ENCODE data around the gene COMMD1.
A peak's percentile ranks its signal among the peaks of the same experiment; 100 is the strongest.
"Not testable (repeated sequence)": the region's sequence is repeated elsewhere in the genome, so short reads cannot be mapped to it uniquely, and the experiment has no call there.

Gene COMMD1

DNA sequence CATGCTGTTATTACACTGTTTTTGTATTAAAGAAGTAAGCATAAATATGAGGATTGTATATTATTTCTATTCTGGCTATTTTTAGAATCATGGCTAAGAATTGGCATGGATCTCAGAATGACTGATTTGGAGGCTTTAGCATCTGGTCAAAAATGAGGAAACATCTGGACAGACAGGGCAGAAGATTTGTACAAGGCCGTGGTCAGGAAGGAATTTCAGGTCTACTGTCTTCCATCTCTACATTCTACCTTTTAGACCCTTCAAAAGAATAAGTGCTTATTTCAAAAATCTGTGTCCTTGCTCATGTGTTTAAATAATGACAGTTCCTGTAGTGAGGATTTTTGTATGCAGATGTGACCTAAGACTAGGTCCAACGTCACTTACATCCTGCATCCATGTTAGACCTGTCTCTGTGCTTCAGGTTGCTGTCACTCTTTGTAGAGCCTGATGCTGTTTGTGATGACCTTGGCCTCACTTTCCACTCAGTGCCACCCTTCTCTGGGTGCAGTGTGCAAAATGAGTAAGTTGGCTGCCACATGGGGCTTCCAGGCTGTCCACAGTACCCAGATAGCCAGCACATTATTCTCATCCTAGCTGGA, 235.8 kb downstream of the COMMD1 start:
- no peak for DNase-seq (ENCODE audit: low read depth in 2 of 2)

DNA sequence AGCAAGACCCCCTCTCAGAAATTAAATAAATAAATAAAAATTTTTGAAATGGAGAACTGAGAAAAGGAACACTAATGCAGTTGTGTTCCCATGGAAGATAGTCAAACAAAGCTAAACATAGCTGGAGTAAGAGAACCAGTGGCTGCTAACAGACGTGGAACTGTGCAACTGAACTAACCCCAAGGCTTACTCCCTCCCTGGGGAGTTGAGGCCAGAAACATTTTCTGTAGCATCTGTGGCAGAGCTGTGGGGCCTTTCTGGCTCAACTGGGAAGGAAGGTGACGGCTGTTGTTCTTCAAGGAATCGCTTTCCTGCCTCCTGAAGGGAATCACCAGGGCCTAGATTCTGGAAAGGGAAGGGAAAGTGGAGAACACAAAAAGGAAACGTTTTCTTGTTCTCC, 236.6 kb downstream of the COMMD1 start:
- DNase-seq (ENCODE audit: low read depth in 2 of 2) = no peak

DNA sequence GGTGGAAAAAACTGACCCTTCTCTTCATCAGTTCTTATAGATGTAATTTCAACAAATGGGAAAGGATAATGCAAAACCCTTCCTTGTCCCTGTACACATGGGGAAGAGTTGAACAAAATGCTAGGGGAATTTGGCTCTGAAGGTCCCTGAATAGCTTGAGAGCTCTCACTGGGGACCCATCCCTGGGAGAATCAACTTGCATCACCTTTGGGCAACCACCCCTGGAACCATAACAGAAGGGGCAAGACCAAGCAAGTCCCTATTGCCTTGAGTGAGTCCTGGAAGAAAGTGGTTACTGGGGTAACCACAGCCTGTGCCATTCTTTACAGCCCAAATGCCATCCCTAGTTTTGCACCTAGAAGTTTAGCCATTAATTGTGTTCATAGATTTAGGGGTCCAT, 238.2 kb downstream of the COMMD1 start:
- no peak for DNase-seq (ENCODE audit: low read depth in 2 of 2)

DNA sequence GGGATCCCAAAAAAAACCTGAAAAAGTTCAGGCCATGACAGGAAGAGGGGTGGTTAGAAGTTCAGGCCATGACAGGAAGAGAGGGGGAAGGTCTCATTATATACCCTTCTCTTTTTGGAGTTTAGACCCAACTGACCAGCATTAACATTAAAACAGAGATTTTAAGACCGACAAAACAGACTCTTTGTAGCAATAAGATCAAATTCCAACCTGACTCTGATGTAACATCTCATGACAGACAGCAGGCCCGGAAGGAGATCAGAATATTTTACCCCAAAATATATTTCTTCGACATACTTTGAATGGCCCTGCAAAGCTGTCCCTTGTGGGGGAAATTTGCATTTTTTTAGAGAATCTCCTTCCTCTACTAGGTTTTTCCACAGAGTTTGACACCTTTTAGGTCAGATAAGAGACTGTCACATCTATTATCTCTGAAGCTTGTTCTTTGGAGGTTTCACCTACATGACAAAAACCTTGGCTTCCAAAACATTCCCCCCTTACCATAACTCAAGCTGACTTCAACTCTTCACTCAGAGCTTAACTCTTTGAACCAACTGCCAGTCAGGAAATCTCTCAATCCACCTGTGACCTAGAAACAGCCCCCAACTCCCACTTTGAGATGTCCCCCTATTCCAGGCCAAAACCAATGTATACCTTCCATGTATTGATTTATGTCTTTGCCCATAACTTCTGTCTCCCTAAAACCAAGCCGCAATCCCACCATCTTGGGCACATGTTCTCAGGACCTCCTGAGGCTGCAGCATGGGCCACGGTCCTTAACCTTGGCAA, 239.4 kb downstream of the COMMD1 start:
- DNase-seq (ENCODE audit: low read depth in 2 of 2) = no peak

DNA sequence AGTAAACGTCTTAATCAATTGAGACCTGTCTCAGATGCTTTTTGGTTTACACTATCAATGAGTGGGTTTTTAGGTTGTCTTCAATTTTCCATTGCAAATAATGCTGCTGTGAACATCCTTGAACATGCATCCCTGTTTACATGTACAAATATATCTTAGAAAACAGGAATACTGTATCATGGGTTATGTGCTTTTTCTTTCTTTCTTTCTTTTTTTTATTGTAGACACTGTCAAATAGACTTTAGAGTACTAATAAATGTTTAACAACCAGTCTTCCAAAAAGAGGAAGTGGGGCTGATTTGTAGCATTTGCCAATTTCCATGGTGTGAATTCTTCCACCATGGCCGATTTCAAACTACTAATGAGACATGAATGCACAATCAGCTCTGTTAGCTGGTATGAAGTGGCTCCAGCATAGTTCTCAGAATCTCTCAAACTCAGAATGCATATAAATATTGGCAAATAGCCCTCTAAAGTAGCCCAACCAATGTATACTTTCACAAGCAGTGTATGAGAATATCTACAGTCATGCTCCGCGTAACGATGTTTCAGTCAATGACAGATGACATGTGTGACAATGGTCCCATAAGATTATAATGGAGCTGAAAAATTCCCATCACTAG, 240.1 kb downstream of the COMMD1 start:
- no peak for DNase-seq (ENCODE audit: low read depth in 2 of 2)

- peak in 1 of 2 donors; percentile 2 for DNase-seq (ENCODE audit: low read depth in 2 of 2)
These were observed 241.3 kb downstream of the COMMD1 start for GRCh38 chr2:62146790-62147189.

DNA sequence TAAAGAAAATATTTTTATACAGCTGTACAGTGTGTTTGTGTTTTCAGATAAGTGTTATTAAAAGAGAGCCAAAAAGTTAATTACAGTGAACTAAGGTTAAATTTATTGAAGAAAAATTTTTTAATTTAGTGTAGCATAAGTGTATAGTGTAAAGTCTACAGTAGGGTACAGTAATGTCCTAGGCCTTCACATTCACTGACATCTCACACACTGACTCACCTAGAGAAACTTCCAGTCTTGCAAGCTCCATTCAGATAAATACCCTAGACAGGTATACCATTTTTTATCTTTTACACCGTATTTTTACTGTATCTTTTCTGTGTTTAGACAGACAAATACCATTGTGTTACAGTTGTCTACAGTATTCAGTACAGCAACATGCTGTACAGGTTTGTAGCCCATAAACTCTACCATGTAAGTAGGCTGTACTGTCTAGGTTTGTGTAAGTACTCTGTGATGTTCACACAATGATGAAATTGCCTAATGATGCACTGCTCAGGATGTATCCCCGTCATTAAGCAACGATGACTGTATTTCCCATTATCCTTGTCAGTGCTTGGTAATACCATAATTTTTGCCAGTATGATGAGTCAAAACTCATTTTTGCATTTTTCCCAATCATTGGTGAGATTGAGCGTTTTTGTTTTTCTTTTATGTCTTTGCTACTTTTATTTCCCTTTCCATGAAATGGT, 242.3 kb downstream of the COMMD1 start:
- no peak for DNase-seq (ENCODE audit: low read depth in 2 of 2)

- no peak for DNase-seq (ENCODE audit: low read depth in 2 of 2)
These were observed 244.2 kb downstream of the COMMD1 start for GRCh38 chr2:62149708-62150107.

- no peak for DNase-seq (ENCODE audit: low read depth in 2 of 2)
These were observed 245.3 kb downstream of the COMMD1 start for GRCh38 chr2:62150597-62151305.

GRCh38 chr2:62151306-62151638, 245.8 kb downstream of the COMMD1 start:
- DNase-seq (ENCODE audit: low read depth in 2 of 2) = no peak

DNA sequence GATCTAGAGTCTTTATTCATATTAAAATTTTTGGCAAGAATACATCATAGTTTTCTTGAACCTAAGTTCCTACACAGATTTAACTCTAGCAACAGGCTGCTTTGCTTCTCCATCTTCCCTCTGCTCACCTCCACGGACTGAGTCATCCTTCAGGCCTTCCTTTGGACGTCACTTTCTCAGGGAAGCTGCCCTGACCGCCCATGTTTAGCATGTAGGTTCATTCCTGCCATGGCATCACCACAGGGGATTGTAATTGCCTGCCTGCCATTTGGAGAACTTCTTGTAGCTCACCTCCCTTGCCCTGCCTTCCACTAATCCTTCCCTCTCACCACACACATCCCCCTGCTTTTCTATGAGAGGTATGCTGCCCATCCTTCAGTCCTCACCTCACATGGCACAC, 246.5 kb downstream of the COMMD1 start:
- DNase-seq (ENCODE audit: low read depth in 2 of 2) = no peak

- DNase-seq (ENCODE audit: low read depth in 2 of 2) = no peak
These were observed 251.5 kb downstream of the COMMD1 start for GRCh38 chr2:62156861-62157496.

DNA sequence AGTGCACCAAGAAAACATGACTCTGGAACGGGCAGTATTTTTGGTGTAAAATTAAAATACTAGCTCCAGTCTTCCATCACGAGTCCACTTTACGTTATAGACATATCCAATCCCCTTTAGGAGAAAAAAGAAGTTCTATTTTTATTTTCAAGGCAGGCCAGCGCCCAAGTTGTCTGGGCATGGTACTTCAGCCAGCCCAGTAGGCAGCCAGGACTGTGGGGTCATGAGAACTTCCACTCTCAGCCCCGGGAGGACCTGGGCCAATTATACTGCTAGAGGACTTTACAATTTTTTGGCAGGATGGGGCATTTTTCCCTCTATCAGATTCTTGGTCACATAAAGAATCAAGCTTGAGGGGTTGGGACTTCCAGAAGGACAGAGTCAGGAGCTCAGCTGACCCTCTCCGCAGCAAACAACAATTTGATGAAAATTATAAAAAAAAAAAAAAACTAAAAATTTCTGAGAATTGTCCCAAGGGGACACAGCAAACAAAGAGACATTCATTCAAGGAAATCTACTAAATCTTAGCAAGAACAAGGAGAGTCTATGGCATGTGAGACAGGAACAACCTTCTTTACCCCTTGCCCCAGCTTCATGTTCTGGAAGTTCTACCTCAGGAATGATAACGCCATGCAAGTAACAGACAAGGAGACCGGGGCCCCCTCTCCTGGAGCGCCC, 253.1 kb downstream of the COMMD1 start:
- no peak for DNase-seq (ENCODE audit: low read depth in 2 of 2)

- DNase-seq (ENCODE audit: low read depth in 2 of 2) = not testable (repeated sequence)
These were observed 255.2 kb downstream of the COMMD1 start for GRCh38 chr2:62160691-62161090.

GRCh38 chr2:62163106-62163831, 257.8 kb downstream of the COMMD1 start:
- no peak for DNase-seq (ENCODE audit: low read depth in 2 of 2)

DNA sequence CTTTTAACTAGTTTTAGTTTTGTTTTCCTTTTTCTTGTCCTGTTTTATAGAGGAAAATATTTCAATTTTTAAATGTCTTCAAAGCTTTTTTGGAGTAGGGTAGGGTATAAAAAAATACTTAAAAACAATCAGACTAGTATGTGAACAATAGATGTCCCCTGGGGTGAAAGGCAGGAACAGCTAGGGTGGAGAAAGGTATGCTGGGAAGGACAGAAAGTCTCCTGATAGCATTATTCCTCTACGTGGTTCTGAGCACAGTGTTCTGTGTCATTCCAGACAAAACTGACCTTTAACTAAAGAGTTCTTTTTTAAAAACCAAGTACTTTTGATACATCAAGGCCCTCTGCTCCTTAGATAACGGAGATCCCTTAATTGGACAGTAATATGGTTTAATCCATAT, 258.4 kb downstream of the COMMD1 start:
- no peak for DNase-seq (ENCODE audit: low read depth in 2 of 2)

DNA sequence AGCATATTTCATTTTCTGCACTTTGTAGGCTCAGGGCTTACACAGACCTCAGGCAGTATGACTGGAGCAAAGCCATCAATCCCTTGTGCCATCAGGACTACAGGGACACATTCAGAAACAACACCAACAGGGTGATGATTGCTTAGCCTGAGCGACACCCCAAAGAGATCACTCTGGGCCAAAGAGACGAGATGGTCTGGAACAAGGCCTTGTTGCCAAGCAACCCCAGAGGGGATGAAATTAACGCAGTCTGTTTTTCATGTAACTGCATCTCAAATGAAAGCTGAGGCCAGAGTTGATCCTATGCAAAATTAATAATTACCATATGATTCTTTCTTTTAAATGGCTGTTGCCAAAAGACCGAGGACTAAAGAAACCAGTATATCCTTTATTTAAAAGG, 270.3 kb downstream of the COMMD1 start:
- no peak for DNase-seq (ENCODE audit: low read depth in 2 of 2)

GRCh38 chr2:62176801-62177200, 271.3 kb downstream of the COMMD1 start:
- DNase-seq (ENCODE audit: low read depth in 2 of 2) = no peak

- DNase-seq (ENCODE audit: low read depth in 2 of 2) = no peak
These were observed 272.0 kb downstream of the COMMD1 start for GRCh38 chr2:62177392-62178049.
